Uterus (tissue), 4 donors: ENCODE data around the gene LEKR1. TPM values are rescaled to one million over a fixed set of nuclear protein-coding genes. Genes with fewer than 3 reads are reported as not detected.
"Not testable (repeated sequence)": the region's sequence is repeated elsewhere in the genome, so short reads cannot be mapped to it uniquely, and the experiment has no call there.

Experiments
- DNase-seq, 2 donors: peaks; one replicate each; pipeline ENCODE4 v3.0.0-alpha.2; 2019 to 2020
- H3K27ac ChIP-seq, 2 donors: fragments of 200-600 bp; sonication (generic); 1 replicate in 1 of 2; 2 replicates in 1 of 2; pipeline ENCODE4 v1.5.1; 2016 to 2018
- H3K27me3 ChIP-seq, 2 donors: fragments of 200-600 bp; sonication (generic); one replicate each; pipeline ENCODE4 v1.5.1; 2018 to 2019; ENCODE audit warnings: control low read depth in 1 of 2
- H3K36me3 ChIP-seq, 2 donors: fragments of 200-600 bp; sonication (generic); one replicate each; pipeline ENCODE4 v1.5.1; 2019; ENCODE audit warnings: control low read depth in 1 of 2
- H3K4me1 ChIP-seq, 2 donors: fragments of 200-600 bp; sonication (generic); one replicate each; pipeline ENCODE4 v1.5.1; 2018 to 2019; ENCODE audit warnings: control low read depth in 1 of 2
- H3K4me3 ChIP-seq, 2 donors: fragments of 200-600 bp; sonication (generic); 1 replicate in 1 of 2; 2 replicates in 1 of 2; pipeline ENCODE4 v1.5.1; 2018 to 2019; ENCODE audit warnings: mild to moderate bottlenecking in 1 of 2
- H3K9me3 ChIP-seq, 2 donors: fragments of 200-600 bp; sonication (generic); one replicate each; pipeline ENCODE4 v1.5.1; 2019; ENCODE audit warnings: control low read depth in 1 of 2
- CTCF ChIP-seq, 4 experiments: fragments of 200-600 bp in 2 of 4; fragments of 450-650 bp in 2 of 4; sonication (generic) in 2 of 4; IDR thresholded peaks; one replicate each; pipeline ENCODE4 v1.5.1; 2016 to 2019; ENCODE audit warnings: antibody characterized with exemption in 4 of 4, mild to moderate bottlenecking in 2 of 4, moderate library complexity in 1 of 4
- POLR2A ChIP-seq, 2 donors: fragments of 450-650 bp; IDR thresholded peaks; one replicate each; pipeline ENCODE4 v1.6.1; 2016; ENCODE audit warnings: antibody characterized with exemption in 2 of 2, mild to moderate bottlenecking in 1 of 2, moderate library complexity in 1 of 2
- intact Hi-C: fragments of 100-400 bp; cut with DNase I; formaldehyde crosslinking; loops from one replicate; pipeline ENCODE4 v1.15.1; 2023; ENCODE audit warnings: low total_unique reads
- total RNA-seq, 4 donors: library from RNA; depleted of rRNA in 3 of 4; stranded (reverse); fragments of >200 nt in 3 of 4; gene quantifications; one replicate each; pipeline versions ENCODE4 v1.1.0 to v1.2.4, GENCODE V29; 2014 to 2023
- donor health status: DM: yes; HTN: yes; CAD: no.

LEKR1 gene
- total RNA-seq, 4 donors from 2014 or later, result 0.26 to 4.8 (median 2.8) TPM; not detected in 1

GRCh38 chr3:156957715-156958114, 131.6 kb downstream of the LEKR1 start:
- H3K4me1 ChIP-seq, result no peaks in the 10 kb centered on the region
- intact Hi-C loops, result no loop called here
- H3K9me3 ChIP-seq, result no peaks in the 10 kb centered on the region
- H3K36me3 ChIP-seq, result no peaks in the 10 kb centered on the region
- DNase-seq, result no peak
- no peak overlapping the region for H3K4me3 ChIP-seq
- H3K27ac ChIP-seq, result no peak overlapping the region
- TF ChIP-seq CTCF (IDR thresholded peaks at IDR 0.05), result no peak
- no peak for TF ChIP-seq POLR2A (IDR thresholded peaks at IDR 0.05)
- H3K27me3 ChIP-seq, result no peaks in the 10 kb centered on the region

- intact Hi-C loops, result no loop called here
- DNase-seq, result no peak
- no peak for TF ChIP-seq CTCF (IDR thresholded peaks at IDR 0.05)
- TF ChIP-seq POLR2A (IDR thresholded peaks at IDR 0.05), result no peak
Observed at GRCh38 chr3:156963096-156963495, 136.9 kb downstream of the LEKR1 start.

GRCh38 chr3:156964577-156964976, 138.4 kb downstream of the LEKR1 start:
- no peak overlapping the region for H3K4me3 ChIP-seq
- TF ChIP-seq POLR2A (IDR thresholded peaks at IDR 0.05), result no peak
- no peak for TF ChIP-seq CTCF (IDR thresholded peaks at IDR 0.05)
- no peaks in the 10 kb centered on the region for H3K36me3 ChIP-seq
- intact Hi-C loops, result no loop called here
- no peak for DNase-seq
- H3K9me3 ChIP-seq, result no peaks in the 10 kb centered on the region
- no peaks in the 10 kb centered on the region for H3K4me1 ChIP-seq
- H3K27ac ChIP-seq, result no peak overlapping the region
- H3K27me3 ChIP-seq, result no peaks in the 10 kb centered on the region

More at GRCh38 chr3:156963096-156963495, 136.9 kb downstream of the LEKR1 start:
- H3K36me3 ChIP-seq, result no peaks in the 10 kb centered on the region
- H3K4me3 ChIP-seq, result no peak overlapping the region
- no peaks in the 10 kb centered on the region for H3K27me3 ChIP-seq
- no peaks in the 10 kb centered on the region for H3K4me1 ChIP-seq
- no peaks in the 10 kb centered on the region for H3K9me3 ChIP-seq
- H3K27ac ChIP-seq, result no peak overlapping the region

- H3K27ac ChIP-seq, H3K4me3 ChIP-seq, DNase-seq, H3K27me3 ChIP-seq, H3K9me3 ChIP-seq, H3K4me1 ChIP-seq, intact Hi-C loops, H3K36me3 ChIP-seq: not testable (repeated sequence)
Observed at GRCh38 chr3:156966349-156966748, 140.2 kb downstream of the LEKR1 start.

GRCh38 chr3:156973954-156974353, 147.8 kb downstream of the LEKR1 start:
- H3K9me3 ChIP-seq, result no peaks in the 10 kb centered on the region
- H3K4me1 ChIP-seq, result no peaks in the 10 kb centered on the region
- intact Hi-C loops, result no loop called here
- no peaks in the 10 kb centered on the region for H3K36me3 ChIP-seq
- DNase-seq, result no peak
- H3K27ac ChIP-seq, result no peak overlapping the region
- H3K27me3 ChIP-seq, result no peaks in the 10 kb centered on the region
- TF ChIP-seq CTCF (IDR thresholded peaks at IDR 0.05), result no peak
- TF ChIP-seq POLR2A (IDR thresholded peaks at IDR 0.05), result no peak
- no peak overlapping the region for H3K4me3 ChIP-seq

GRCh38 chr3:156974931-156975330, 148.8 kb downstream of the LEKR1 start:
- H3K27ac ChIP-seq, result no peak overlapping the region
- H3K4me1 ChIP-seq, result no peaks in the 10 kb centered on the region
- H3K27me3 ChIP-seq, result no peaks in the 10 kb centered on the region
- DNase-seq, result no peak
- TF ChIP-seq POLR2A (IDR thresholded peaks at IDR 0.05) (no peak), CTCF (IDR thresholded peaks at IDR 0.05) (no peak)
- H3K9me3 ChIP-seq, result no peaks in the 10 kb centered on the region
- intact Hi-C loops, result no loop called here
- H3K4me3 ChIP-seq, result no peak overlapping the region
- H3K36me3 ChIP-seq, result no peaks in the 10 kb centered on the region
